GM18498 (cell line): ENCODE results near the gene DEXI.
A peak's percentile ranks its signal among the peaks of the same experiment; 100 is the strongest.
"Not testable (repeated sequence)": the region's sequence is repeated elsewhere in the genome, so short reads cannot be mapped to it uniquely, and the experiment has no call there.

Experiments
- ATAC-seq: cut with Tn5 transposase; IDR thresholded peaks from one replicate; pipeline ENCODE4 v1.9.1; 2021; ENCODE audit warnings: mild to moderate bottlenecking, moderate library complexity; ENCODE audit not compliant: unreplicated experiment

DEXI gene

DNA sequence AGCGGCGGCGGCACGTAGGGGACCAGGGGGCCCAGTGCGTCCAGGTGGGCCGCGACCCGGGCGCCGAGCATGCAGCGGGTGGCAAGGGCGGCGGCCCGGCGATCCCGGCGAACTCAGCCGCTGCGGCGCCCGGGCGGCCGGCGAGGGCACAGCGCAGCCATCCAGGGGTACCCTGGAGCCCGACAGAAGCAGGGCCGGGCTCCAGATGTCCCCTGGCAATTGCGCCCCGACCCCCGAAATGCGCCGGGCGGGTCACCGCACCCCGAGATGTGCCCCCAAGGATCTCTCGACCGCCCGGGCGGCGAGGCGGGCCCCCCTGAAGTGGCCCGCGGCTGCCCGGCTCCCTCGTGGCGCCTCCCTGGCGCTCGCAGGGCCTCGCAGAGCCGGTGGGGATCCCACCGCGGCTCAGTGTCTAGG is 325 bp downstream of the DEXI start:
- peak; percentile 8 for ATAC-seq

DNA sequence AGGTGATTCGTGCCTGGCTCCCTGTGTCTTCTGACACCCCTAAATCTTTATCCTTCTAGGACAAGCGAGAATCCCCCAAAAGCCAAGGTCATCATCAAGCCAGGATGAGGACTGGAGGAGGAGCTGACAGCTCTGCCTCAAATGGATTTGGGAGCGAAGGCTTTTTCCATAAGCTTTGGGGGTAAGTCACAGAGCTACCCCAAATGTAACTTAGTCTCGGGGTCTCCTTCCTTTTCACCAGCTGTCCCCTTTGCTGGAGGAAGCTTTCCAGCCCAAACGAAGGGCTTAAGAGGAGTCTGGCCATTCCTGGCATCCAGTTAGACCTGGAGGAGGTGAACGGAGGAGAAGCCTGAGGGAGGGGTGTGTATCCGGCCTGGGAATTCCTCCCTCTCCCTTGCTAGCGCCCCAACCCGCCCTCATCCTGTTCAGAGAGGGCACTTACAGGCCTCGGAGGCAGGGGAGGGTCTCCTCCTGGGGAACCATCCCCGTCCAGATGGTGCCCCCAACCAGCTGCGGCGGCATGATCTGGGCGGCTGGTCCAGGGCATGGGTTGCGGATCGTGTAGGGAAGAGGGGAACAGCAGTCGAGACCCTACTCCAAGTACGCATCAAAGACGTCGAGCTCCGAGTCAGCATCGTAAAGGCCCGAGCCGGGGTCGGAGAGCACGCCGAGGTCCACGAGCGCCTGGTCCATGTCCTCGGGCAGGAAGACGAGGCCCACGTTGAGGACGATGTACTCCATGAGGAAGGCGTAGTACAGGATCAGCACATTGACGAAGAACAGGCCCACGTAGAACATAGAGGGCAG is 938 bp downstream of the DEXI start:
- ATAC-seq = no peak

DNA sequence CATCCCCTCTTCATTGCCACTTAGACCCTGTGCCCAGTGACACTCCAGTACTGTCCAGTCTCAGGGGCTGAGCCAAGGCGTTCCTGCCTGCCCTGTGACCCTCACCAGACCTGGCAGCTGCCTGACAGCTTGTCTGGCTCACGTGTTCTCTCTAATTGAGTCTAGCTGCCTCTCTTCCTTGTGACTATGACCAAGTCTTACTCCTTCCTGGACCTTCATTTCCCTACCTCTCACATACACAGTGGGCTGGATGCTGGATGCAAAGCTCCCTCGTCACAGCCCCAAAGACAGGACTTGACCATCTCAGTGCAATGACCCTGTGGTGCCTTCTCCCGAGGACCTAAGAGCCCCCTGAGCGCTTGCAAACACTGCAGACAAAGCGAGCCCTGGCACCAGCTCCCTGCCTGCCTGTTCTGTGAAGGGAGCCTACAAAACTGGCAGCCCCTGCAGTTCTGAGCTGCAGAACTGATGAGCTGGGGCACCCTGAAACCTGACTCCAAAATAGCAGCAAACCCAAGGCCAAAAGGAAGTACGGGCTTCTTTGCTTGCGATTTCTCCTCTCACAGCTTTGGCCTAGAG is 1.7 kb downstream of the DEXI start:
- ATAC-seq = no peak

DNA sequence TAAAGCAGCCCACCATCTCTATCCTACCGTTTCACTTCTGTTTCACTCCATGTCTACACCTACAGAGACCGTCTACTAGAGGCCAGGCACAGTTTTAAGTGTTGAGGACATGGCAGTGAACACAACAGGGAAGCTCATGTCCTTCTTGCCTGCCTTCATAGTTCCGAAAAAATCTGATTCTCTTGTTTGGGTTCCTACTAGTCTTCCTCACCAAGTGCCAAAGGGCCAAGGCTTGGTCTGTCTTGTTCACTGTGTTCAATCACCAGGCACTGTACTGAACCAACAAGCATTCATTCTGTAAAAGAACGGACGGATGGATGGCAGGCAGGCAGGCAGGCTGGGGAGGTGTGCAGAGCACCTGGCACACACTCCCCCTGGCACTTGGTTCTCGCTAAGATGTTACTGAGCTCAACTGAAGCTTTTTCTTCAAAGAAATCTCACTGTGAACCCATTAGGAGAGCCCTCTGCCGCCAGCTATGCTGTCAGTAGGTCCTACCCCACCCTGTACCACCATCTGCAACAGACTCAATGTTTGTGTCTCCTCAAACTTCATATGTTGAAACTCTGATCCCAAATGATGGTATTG is 2.5 kb downstream of the DEXI start:
- no peak for ATAC-seq

DNA sequence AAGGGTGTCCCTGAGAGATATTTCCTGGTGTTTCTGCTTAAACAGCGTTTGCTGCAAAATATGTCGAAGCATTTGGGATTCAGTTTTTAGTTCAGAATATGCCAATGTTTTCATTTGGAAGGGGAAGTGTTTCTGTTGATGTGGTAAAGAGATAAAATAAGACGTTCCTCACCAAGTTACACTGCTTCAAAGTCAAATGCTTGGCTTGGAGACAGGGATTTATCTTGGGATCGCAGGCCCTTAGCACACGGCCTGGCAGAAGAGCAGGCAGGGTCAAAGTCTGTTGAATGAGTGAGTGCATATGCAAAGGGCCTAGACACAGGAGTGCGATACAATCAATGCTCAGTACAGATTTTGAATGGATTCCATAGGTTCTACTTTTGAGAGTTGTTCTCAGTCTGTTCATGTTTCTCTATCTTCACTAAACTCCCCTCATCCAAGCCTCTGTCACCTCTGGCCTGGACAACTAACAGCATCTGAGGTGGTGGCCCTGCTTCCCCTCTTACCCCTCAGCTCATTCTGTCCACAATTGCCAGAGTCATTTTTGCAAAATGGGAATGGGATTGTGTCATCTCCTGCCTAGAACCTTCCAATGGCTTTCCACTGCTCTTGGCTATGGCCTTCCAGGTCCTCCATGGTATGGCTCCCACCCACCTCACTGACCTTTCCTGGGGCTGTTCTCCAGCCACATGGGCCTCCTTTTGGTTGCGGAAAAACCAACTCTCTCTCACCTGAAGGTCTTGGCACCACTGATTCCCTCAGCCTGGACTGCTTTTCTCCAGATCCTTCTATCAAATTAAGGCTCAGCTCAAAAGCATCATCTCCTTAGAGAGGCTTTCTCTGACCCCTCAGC is 3.2 kb downstream of the DEXI start:
- ATAC-seq = no peak

DNA sequence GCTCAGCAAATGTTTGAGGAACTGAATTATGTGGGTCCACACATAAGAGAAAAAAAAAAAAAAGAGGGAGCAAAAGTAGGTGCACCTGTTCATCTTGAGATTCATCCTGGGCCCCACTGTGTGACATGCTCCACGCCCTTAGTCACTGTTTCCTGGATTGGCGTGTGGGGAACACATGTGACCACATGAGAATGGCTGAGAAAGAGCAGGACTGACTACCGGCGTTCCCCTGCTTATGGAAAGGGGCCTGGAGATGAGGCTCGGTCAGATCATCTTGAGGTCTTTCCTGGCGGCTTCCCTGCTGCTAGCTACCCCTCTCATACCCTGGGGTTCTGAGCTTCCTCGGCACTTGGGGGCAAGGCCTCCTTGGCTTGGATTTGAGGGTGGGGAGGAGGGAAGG is 3.9 kb downstream of the DEXI start:
- no peak for ATAC-seq

DNA sequence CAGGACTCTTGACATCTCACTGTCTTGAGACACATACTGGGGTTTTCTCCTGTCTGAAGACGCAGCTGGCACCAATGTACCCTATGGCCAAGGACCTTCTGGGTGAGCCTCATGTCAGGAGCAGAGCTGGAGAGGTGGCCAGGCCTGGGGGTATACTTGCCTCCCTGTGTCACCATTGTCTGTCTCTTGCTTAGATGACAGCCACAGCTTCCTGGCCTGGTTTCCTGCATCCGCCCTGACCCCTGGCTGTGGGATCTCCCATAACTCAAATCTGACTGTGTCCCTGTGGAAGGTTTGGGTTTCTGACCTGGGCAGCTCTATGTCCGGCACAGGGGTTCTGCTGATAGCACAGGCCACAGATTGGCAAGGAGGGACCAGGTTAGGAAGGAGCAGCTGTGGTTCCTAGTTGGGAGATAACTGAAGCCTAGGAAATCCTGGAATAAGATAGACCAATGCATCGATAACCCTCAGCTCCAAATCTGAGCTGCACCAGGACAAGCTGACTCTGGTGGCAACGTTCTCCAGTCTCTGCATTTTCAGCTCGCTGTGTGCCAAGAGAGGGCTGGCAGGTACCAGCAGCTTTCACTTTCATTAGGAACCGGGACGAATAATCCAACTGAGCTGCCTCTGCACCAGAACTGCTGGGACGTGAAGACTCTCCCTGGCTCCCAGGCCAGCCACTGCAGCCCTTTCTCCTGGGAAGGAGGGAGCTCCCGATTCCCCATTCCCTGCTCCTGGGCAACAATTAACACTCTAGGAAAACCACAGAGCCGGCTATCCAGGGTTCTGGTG is 5.0 kb downstream of the DEXI start:
- ATAC-seq = no peak

DNA sequence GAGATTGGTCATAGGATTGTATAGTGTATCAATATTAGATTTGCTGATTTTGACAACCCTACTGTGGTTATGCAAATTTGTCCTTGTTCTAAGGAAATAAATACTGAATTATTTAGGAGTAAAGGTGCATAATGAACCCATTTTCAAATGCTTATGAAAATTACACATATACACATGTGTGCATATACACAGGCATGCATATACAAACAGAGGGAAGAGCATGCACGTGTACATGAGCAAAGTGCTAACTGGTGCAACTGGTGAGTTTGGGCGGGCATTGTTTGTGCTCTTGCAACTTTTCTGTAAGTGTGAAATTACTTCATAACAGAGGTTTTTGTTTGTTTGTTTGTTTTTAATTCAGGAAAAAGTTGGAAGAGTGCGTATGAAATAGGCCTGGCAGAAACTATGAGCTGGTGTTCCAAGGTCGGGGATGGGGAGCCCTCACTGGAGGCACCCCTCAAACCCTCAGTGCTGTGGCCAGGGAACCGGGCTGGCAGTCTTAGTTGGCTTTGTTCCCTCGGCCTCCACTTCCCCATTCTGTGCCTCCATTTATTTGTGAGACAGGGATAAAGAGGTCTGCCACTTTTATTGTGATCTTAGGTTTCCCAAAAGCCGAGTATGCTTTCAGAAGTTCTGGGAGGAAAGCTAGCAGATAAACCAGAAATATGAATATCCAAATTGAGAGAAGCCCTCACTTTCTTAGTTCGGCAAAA is 5.8 kb downstream of the DEXI start:
- ATAC-seq = no peak

DNA sequence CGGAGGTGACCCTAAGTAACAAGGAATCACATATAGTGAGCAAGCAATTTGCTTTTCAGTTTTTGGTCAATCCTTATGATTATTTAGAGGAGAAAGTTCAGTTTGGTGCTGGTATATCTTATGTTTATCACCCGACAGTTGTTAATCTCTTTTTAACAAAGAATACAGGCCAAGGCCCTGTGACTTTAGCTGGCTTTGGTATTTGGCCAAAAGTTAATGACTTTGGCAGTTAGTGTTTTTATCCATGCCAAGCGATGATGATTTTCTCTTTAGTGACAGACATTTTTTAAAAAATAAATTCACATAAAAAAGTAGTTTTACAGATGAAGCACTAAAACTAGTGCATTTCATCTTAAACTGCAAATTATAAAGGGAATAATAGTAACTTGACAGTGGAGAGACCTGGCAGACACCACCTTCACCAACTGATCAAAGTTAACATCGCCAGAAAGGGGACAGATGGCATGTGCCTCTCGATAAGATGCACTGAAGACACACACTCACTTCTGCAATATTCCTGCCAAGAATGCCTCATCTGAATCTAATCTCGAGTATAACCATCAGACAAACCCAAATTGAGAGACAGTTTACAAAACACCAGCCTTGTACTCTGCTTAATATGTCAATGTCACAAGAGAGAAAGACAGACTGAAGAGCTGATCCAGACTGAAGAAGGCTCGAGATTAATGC is 6.9 kb downstream of the DEXI start:
- ATAC-seq = no peak

DNA sequence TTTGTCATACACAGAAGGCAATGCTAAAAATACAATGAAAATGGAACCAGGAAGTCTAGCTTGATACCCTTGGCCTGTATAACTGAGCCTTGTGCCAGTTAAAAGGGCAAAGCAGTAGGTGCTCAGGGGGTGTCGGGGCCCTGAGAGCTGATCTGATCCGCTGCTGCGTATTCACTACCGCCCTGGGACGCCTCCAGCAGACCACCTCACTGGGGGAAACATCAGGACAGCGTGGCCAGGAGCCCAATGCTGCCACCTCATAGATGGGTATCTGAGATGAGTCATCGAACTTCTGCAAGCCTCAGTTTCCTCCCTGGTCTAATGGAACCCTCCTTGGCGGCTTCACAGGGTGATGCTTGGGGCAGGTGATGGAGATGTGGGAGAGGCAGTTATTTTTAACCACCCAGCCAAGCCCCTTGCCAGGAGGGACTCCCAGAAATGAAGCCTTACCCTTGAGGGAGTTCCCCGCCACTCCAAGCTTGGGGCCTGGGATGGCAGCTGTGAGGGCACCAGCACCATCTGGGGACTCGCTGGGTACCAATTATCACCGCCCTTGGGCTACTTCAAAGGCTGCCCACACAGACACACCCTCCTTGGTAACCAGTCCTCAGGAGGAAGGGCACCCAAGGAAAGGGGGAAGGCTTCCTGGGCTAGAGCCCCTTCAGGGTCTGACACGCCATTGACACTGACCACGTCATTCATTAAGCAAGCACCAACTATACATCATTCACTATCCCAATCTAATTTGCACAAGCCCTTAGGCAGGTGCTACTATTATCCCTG is 7.8 kb downstream of the DEXI start:
- ATAC-seq = no peak

DNA sequence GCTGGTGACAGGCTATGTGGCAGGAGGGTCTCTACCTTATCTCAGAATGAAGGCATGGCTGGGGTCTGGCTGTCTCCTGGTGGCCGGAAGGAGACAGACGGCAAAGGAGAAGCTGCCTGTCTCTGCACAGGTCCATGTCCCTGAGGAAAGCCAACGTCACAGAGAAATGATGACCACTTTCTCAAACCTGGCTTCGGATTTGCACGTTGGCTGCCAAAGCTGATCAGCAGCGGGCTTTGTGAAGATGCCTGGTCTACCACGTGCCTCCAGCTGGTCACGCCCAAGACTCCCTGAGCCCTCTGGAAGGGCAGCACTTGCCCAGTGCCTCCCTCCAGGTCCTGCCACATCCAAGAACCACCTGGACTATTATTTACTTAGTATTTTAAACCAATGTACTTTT is 8.4 kb downstream of the DEXI start:
- ATAC-seq = no peak

DNA sequence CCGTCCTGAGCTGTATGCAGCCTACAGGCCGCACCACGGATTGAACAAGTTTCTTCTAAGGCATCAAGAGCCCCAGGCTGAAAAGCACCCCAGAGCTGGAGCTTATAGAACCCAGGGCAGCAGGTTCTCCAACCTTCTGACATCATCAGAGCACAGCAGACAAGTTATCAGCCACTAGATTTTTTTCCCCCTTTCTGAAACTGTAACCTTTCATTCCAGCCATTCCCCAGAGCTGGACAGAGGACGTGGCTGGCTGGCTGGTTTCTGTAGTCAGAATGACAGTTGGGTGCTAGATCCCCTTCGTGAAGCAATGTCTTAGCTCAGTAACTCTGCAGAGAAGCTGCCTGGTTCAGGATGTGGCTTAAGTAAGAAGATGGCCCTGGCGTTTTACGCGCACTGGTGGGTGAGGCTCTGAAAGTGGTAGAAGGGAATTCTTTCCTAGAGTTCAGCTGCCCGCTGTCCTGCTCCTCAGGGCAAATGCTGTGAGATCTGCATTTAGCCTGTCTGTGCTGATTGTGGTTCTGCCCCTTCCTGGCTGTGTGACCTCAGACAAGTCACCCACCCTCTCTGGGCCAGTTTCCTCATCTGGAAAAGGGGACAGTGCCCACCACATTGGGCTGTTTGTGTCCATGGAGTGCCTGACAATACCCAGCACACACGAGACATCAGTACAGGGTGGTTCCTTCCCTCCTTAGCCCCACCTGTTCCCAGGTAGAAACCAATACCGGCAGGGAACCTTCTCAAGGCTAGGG is 9.1 kb downstream of the DEXI start:
- ATAC-seq = no peak

DNA sequence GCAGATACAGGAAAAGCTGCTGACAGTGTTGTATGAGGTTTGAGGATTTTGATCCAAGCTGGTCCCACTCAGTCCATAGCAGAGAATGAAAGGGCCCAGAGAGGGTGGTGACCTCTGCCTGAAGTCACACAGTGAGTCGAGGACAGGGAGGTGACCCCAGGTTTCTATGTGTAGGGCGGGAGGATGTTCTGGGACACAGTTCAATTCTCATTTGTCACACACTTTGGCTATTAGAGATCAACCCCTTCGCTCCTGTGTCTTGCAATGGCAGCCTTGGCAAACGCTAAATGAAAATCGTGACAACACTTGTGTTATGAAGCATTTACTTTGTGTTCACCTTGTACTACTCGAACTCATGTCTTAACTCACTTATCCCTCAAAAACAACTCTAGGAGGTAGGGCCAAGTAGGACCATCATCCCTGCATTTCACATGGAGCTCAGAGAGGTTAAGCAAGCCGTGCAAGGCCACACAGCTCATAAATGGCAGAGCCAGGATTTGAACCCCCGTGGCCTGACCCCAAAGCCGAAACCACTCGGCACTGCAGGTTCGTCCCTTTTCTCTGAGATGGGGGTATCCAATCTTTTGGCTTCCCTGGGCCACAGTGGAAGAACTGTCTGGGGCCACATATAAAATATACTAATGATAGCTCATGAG is 10.2 kb downstream of the DEXI start:
- no peak for ATAC-seq

DNA sequence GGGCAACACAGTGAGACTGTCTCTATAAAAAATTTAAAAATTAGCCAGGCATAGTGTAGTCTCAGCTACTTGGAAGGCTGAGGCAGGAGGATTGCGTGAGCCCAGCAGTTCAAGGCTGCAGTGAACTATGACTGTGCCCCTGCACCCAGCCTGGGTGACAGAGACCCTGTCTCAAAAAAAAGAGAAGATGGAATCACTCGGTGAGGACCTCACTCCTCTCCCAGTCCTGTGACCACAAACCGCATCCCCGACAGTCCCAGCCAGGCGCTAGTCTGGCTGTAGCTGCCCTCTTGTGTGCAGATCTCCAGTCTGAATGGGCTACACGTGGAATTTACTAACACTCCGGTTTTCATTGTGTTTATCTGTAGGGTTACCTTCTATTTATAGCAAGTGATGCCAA is 11.1 kb downstream of the DEXI start:
- no peak for ATAC-seq

DNA sequence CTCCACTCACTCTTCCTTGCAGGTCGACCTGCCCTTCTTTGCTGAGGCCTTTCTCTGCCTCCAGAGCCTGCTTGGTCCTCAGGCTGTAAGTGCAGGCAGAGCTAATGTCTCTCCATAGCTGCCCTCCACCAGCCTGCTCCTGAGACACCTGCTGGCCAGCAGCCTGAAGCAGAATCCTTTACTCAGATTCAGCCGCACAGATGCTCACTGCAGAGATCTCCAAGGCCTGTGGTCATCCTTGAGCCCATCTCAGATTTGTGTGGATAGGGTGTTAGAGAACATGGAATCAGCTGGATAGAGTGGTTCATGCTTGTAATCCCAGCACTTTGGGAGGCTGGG is 11.5 kb downstream of the DEXI start:
- no peak for ATAC-seq

DNA sequence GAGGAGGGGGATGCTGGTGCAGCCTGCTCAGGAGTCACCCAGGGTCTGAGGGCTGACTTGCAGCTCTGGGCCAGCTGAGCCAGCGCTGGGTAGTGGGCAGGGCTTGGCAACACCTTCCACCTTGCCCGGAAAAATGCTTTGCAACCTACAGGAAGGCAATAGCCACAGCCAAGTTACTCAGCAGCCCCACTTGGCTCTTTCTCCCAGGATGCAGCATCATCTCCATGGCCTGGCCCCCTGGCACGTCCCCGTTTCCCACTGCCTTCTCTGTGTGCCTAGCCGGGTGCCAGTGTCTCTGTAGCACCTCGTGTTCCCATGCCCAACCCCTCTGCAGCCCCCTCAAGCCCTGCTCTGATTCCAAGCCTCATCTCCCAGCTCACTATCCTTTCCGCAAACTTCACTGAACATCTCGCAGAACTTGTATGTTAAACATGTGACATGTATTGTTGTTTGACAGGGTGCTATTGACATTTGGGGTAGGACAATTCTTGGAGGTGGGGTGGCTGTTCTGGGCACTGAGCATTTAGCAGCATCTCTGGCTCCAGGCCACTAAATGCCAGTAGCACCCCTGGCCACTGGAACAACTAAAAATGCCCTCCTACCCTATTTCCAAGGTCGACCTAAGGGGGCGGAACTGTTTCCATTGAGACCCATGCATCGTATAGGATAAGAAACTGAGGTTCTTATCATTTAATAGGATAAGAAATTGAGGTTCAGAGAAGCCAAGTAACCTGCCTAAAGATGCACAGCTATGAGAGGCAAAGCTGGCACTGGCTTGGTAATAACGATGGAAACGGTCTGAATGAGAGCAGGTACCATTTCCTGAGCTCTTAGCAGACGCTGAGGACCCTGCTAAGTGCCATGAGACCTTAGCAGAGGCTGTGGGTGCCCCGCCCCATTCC is 12.2 kb downstream of the DEXI start:
- no peak for ATAC-seq

DNA sequence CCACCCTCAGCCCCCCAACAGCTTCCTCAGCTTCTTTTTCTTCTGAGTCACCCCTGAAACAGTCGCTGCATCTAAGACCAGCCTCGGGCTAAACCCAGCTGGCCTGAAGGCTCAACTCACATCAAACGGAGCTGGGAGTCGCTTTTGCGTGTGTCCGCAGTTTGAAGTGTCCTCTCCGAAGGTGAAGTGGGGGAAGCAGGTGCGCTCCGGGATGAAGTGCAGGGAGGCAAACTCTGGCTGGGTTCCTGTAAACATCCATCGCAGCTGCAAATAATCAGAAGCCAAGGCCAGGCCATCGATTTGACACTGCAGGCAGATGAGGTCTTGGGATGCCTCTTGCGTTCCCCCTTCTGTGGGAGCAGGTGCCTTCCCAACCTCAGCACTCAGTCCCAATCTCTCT is 13.2 kb downstream of the DEXI start:
- not testable (repeated sequence) for ATAC-seq
